ENCODE results near the gene LGALS7. TPM values are rescaled to one million over a fixed set of nuclear protein-coding genes. Genes with fewer than 3 reads are reported as not detected.
A peak's percentile ranks its signal among the peaks of the same experiment; 100 is the strongest.

The LGALS7 gene
- total RNA-seq, 1 experiment from 2014 or later, result not detected

DNA sequence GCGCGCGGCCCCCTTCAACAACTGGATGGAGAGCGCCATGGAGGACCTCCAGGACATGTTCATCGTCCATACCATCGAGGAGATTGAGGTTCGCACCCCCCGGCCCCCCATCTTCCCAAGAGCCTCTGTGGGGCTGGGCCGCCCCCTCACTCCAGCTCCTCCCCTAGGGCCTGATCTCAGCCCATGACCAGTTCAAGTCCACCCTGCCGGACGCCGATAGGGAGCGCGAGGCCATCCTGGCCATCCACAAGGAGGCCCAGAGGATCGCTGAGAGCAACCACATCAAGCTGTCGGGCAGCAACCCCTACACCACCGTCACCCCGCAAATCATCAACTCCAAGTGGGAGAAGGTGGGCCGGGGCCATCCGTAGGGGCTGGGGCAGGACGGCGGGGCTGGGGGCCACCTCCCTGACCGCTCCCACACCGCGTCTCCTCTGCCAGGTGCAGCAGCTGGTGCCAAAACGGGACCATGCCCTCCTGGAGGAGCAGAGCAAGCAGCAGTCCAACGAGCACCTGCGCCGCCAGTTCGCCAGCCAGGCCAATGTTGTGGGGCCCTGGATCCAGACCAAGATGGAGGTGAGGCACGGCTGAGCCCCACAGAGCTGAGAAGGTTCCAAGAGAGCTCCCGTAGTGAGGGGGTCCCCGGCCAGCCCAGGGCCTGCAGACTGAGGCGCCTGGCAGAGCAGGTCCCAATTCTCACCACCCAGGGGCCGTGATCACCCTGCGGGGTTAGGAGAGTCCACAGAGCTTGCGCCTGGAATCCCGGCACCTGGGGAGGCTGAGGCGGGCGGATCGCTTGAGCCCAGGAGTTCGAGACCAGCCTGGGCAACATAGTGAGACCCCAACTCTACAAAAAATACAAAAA is 49.1 kb downstream of the LGALS7 start:
- no peaks in the 10 kb centered on the region for H3K9me3 ChIP-seq
- no peak for DNase-seq
- TF ChIP-seq, protein P1, sequence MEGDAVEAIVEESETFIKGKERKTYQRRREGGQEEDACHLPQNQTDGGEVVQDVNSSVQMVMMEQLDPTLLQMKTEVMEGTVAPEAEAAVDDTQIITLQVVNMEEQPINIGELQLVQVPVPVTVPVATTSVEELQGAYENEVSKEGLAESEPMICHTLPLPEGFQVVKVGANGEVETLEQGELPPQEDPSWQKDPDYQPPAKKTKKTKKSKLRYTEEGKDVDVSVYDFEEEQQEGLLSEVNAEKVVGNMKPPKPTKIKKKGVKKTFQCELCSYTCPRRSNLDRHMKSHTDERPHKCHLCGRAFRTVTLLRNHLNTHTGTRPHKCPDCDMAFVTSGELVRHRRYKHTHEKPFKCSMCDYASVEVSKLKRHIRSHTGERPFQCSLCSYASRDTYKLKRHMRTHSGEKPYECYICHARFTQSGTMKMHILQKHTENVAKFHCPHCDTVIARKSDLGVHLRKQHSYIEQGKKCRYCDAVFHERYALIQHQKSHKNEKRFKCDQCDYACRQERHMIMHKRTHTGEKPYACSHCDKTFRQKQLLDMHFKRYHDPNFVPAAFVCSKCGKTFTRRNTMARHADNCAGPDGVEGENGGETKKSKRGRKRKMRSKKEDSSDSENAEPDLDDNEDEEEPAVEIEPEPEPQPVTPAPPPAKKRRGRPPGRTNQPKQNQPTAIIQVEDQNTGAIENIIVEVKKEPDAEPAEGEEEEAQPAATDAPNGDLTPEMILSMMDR (IDR thresholded peaks at IDR 0.05; ENCODE audit: insufficient read depth in 1 of 2, low read depth in 1 of 2, low read length in 1 of 2, severe bottlenecking in 1 of 2, unreplicated experiment in 1 of 2), result no peak
- Mint-ChIP-seq H3K9me3 (ENCODE audit: unreplicated experiment) (no peaks in the 10 kb centered on the region), H3K27ac (ENCODE audit: unreplicated experiment) (no peak overlapping the region), H3K4me3 (ENCODE audit: unreplicated experiment) (no peak overlapping the region), H3K4me1 (ENCODE audit: low read depth, unreplicated experiment) (peaks cover 10% of the 10 kb centered on the region), H3K36me3 (ENCODE audit: insufficient read depth, unreplicated experiment) (peaks cover 100% of the 10 kb centered on the region), H3K27me3 (ENCODE audit: insufficient read depth, unreplicated experiment) (no peaks in the 10 kb centered on the region)
- TSS peak; percentile 75 for BruUV-seq (replicated peaks)
- ChIA-PET CTCF (interaction anchor here (1.0 to 1.4 kb wide), 2 partner anchors 90 to 322 kb away, joined by 3 to 5 read pairs; partner anchors contain the start of gene FAM98C), POLR2A (no interaction called here)
- H3K4me1 ChIP-seq, result peaks cover 29% of the 10 kb centered on the region
- intact Hi-C loops (cut with micrococcal nuclease; ENCODE audit: unreplicated experiment), result no loop called here
- peaks cover 12% of the 10 kb centered on the region for H3K36me3 ChIP-seq (ENCODE audit: control insufficient read depth, insufficient read depth, low read length)
- H3K27me3 ChIP-seq (replicated peaks; ENCODE audit: control insufficient read depth, insufficient read depth, low read length), result no peaks in the 10 kb centered on the region
- no peak overlapping the region for H3K4me3 ChIP-seq (ENCODE audit: low read depth, low read length)

DNA sequence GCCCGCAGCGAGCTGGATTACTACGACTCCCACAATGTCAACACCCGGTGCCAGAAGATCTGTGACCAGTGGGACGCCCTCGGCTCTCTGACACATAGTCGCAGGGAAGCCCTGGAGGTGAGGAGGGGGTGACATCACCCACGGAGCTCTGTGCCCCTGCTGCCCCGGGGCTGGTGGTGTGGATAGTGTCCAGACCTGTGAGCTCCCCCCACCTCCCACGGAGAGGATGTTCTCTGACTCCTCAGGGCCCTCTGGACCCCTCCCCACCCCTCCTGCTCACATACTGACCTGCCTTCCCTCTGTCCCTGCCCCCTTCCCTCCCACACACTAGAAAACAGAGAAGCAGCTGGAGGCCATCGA is 49.7 kb downstream of the LGALS7 start:
- POLR2A ChIA-PET, result no interaction called here
- no peaks in the 10 kb centered on the region for H3K27me3 Mint-ChIP-seq (ENCODE audit: insufficient read depth, unreplicated experiment)

DNA sequence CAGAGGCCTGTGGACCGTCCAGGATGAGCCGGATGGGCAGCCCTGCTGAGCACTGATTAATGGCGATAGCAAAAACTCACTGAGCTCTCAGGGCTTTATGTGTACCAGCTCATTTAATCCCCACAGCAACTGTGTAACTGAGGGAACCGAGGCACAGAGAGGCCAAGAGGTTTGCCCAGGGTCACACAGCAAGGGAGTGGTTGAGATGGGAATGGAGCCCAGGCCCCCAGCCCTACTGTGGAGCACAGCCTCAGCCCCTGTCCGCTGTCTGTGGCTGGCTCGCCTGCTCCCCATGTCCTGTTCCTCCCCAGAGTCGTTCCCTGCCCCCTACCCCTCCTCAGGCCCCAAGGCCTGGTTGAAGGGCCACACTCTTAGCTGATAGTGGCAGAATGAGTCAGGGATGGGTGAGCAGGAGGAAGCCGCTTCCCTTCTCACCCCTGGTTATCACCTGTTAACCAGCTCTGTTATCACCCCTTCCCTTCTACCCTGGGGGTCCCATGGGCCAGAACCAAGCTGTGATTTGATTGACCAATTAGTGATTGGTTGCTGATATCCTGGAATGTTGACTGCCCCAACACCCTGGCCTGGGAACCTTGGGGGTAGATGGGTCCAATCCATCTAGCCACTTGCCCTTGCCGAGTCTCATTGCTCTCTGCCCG is 50.2 kb downstream of the LGALS7 start:
- Histone ChIP-seq H3K27me3 (replicated peaks; ENCODE audit: control insufficient read depth, insufficient read depth, low read length) (no peaks in the 10 kb centered on the region), H3K9me3 (no peaks in the 10 kb centered on the region), H3K4me1 (peaks cover 30% of the 10 kb centered on the region), H3K36me3 (ENCODE audit: control insufficient read depth, insufficient read depth, low read length) (peaks cover 14% of the 10 kb centered on the region), H3K4me3 (ENCODE audit: low read depth, low read length) (no peak overlapping the region)
- Mint-ChIP-seq H3K27ac (ENCODE audit: unreplicated experiment) (no peak overlapping the region), H3K36me3 (ENCODE audit: insufficient read depth, unreplicated experiment) (peaks cover 100% of the 10 kb centered on the region), H3K27me3 (ENCODE audit: insufficient read depth, unreplicated experiment) (no peaks in the 10 kb centered on the region), H3K9me3 (ENCODE audit: unreplicated experiment) (no peaks in the 10 kb centered on the region), H3K4me1 (ENCODE audit: low read depth, unreplicated experiment) (peaks cover 10% of the 10 kb centered on the region), H3K4me3 (ENCODE audit: unreplicated experiment) (no peak overlapping the region)
- intact Hi-C loops (cut with micrococcal nuclease; ENCODE audit: unreplicated experiment), result no loop called here
- ChIA-PET POLR2A (no interaction called here), CTCF (interaction anchor here (0.6 to 1.1 kb wide), 3 partner anchors 76 to 140 kb away, joined by 3 read pairs; partner anchors contain the start of gene ACTN4)
- TF ChIP-seq, protein P1 (IDR thresholded peaks at IDR 0.05; ENCODE audit: insufficient read depth in 1 of 2, low read depth in 1 of 2, low read length in 1 of 2, severe bottlenecking in 1 of 2, unreplicated experiment in 1 of 2), result no peak
- DNase-seq, result no peak
- BruUV-seq (replicated peaks), result no TSS peak

More for the DNA sequence above, 49.7 kb downstream of the LGALS7 start:
- H3K4me3 ChIP-seq (ENCODE audit: low read depth, low read length), result no peak overlapping the region
- TF ChIP-seq, protein P1 (IDR thresholded peaks at IDR 0.05; ENCODE audit: insufficient read depth in 1 of 2, low read depth in 1 of 2, low read length in 1 of 2, severe bottlenecking in 1 of 2, unreplicated experiment in 1 of 2), result no peak
- BruUV-seq (replicated peaks), result no TSS peak
- no peaks in the 10 kb centered on the region for H3K9me3 Mint-ChIP-seq (ENCODE audit: unreplicated experiment)
- no peaks in the 10 kb centered on the region for H3K9me3 ChIP-seq
- CTCF ChIA-PET, result interaction anchor here (0.6 to 1.1 kb wide), 3 partner anchors 76 to 140 kb away, joined by 3 read pairs; partner anchors contain the start of gene ACTN4
- no peak for DNase-seq
- no peak overlapping the region for H3K27ac Mint-ChIP-seq (ENCODE audit: unreplicated experiment)
- no peaks in the 10 kb centered on the region for H3K27me3 ChIP-seq (replicated peaks; ENCODE audit: control insufficient read depth, insufficient read depth, low read length)
- H3K36me3 ChIP-seq (ENCODE audit: control insufficient read depth, insufficient read depth, low read length), result peaks cover 14% of the 10 kb centered on the region
- intact Hi-C loops (cut with micrococcal nuclease; ENCODE audit: unreplicated experiment), result no loop called here
- peaks cover 30% of the 10 kb centered on the region for H3K4me1 ChIP-seq
- no peak overlapping the region for H3K4me3 Mint-ChIP-seq (ENCODE audit: unreplicated experiment)
- peaks cover 100% of the 10 kb centered on the region for H3K36me3 Mint-ChIP-seq (ENCODE audit: insufficient read depth, unreplicated experiment)
- H3K4me1 Mint-ChIP-seq (ENCODE audit: low read depth, unreplicated experiment), result peaks cover 13% of the 10 kb centered on the region
